Mesenteric fat pad (tissue), 1 donor: Measurements from ENCODE around the gene ADGRL2. TPM values are rescaled to one million over a fixed set of nuclear protein-coding genes. Genes with fewer than 3 reads are reported as not detected.

Experiments
- DNase-seq: peaks from one replicate; pipeline ENCODE4 v3.0.0-alpha.2; 2020; ENCODE audit warnings: low spot score
- total RNA-seq: library from RNA; stranded (reverse); fragmentation: NEBNext Ultra II Directional; extraction: Animal tissue kit (Norgen Biotek cat#: 25700); gene quantifications from one replicate; pipeline ENCODE4 v1.2.1, GENCODE V29; 2021
- donor health status: DM: yes; HTN: yes; CAD: no.

The ADGRL2 gene
- total RNA-seq, 1 donor from 2014 or later = 37.1 TPM

DNA sequence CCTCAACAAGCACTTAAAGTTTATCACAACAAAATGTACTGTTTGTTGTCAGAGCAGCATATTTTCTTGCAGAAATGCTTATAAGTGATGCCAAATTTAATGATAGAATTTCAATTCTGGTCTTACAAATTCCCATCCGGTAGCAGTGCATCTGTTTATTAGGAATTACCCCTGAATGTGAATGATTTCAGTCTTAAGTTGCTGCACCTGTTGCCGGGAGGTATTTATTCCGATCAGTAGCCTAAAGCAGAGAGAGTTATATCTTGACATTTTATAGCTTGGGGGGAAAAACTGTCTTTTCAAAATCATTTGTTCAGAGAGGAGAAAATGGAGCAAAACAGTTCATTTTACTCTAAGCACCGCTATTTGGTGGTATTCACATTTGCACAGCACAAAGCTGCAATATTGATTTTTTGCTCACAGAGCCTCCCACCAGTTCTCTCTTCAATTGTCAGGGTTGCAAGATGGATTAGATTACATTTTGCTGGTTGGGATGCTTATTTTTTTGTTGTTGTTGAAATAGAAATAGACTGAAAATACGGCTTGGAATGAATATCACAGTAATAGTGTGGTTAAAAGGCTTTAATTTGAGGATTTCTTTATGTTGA, 98.6 kb downstream of the ADGRL2 start:
- no peak for DNase-seq

DNA sequence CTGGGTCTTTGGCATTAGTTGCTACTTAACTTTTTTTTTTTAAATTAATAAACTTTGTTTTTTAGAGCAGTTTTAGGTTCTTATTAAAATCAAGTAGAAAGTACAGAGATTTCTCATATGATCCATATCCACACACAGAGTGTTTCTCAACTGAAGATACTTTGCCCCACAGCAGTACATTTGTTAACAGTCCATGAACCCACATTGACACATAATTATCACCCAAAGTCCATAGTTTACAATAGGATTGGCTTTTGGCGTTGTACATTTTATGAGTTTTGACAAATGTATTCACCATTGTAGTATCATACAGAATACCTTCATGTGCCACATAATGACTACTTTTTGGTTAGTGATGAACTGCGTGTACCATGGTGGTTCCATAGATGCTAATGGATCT, 106.8 kb downstream of the ADGRL2 start:
- no peak for DNase-seq

DNA sequence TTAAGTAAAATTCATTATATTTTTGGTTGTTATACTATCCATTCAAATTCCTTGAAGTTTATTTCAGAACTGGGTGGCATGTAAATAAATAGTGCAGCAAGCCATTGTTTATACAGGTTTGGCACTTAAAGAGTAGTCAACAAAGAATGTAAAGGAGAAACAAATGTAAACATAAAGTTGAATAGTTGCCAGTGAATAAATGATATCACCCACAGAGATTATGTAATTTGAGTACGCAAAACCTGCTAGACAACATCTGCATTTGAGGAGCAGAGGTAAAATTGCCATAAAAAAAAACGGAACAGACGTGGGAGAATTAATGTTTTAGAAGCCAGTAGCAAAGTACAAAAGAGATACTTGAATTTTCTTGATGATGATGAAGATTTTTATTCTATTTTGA, 111.6 kb downstream of the ADGRL2 start:
- DNase-seq = no peak

DNA sequence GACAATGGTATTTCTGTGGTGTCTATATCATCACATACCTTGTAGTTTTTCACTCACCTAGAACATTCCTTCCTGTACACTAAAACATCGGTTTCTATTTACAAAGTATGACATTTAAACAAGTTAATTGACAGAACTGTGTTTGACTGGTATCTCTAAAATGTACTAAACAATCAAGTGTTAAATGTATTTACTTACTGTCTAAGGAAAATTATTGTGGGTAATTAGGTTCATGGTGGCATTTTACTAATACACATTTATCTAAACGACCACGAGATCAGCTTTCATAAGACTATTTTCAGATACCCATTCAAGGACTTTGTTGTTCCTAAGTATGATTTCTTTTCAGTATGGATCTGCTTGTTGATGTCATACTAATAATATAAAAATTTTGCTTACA, 115.2 kb downstream of the ADGRL2 start:
- DNase-seq = no peak

DNA sequence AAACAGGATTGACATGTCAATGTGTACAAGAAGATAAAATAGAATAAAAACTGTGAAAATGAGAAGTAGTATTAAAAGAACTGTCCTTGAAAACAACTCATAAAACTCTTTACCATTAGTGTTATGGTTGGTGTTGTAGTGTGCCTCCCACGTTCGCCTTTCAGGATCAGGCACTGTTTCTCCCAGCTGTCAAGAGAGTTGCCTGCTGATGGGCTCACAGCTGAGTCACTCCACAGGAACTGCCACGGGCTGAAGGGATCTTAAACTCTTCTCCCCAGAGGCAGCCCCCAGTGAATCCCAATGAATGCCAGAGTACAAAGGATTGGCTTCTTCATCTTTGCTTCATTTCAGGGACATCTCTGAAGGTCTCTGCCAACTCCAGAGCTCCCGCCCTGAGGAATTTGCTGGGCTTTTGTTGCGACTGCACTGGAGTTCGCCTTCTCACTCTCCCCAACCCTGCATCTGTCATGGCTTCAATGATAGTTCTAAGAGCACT, 119.6 kb downstream of the ADGRL2 start:
- DNase-seq = no peak

GRCh38 chr1:81920886-81921285, 120.2 kb downstream of the ADGRL2 start:
- DNase-seq = no peak

DNA sequence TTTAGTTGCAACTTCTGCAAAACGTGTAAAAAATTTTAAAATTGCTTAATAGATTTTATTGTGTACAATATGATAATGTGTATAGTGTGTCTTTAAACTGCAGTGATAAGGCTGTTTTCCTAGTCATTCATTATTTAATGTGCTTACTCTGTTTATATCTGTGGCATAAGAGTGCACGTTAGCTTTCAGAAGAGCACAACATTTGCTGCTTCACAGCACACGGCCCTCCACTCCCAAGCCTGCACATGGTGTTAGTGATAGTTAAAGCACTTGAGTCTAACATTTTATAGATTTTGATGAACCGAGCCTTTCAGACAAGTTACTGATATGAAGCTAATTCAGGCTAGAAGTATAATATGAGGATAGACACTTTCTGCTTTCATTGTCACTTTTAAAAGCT, 120.6 kb downstream of the ADGRL2 start:
- no peak for DNase-seq

DNA sequence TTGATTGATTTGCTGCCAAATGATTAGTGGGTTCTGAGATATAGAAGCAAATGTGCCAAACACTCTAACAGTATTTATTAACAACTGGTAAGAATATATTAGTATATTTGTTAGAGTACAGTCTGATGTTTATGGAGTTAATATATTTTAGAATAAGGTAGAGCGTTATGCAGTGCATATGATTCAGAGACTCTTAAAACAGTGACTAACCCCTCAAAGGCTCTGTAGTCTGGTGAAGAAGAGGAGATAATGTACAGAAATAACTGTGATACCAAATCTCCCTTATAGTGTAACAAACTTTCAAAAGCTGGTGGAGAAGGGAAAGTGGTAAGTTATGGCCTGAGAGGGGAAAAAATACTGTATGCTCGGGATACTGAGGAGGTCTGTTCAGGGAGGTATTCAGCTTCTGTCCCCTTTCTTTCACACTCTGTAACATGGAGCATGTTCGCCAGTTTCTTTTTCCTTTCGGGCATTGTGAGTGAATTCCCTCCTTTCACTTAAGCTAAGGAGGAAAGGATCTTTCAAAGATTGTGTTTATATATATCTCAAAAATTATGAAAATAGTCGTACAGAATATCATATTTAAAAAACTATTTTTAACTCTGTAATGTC, 121.2 kb downstream of the ADGRL2 start:
- no peak for DNase-seq

DNA sequence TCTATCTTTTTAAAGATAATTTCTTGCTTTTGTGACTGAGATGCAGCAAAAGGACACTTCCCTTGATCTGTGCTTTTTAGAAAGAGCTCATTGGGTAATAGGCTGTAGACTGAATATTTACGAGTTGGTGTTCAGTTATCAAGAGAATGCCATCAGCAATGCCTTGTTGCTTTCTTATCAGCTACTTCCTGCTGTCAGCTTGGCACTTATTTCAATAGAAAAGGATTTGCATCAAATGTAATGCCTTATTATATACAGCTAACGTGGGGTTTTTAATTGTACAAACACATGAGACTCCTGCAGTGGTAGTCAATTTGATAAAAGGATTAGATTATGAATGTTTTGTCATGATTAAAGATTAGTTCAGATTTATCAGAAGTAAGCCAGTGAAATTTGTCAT, 122.2 kb downstream of the ADGRL2 start:
- DNase-seq = no peak

DNA sequence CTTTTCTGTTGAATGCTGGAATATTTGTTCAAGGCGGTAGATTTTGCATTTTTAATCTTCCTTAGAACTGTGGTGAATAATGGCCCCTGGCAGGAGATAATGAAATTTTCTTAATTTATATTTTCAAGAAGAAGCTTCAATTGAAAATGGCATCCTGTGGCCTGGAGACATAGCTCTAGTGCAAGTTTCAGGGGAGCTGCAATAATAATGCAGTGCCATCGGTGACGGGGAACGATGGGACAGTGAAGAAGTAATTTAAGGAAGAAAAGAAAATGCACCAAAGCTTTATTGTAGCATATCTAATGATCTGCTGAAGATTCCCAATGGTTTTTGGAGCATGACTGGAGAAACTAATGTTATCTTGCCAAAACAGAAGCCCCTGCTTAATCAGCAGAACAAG, 128.4 kb downstream of the ADGRL2 start:
- no peak for DNase-seq

DNA sequence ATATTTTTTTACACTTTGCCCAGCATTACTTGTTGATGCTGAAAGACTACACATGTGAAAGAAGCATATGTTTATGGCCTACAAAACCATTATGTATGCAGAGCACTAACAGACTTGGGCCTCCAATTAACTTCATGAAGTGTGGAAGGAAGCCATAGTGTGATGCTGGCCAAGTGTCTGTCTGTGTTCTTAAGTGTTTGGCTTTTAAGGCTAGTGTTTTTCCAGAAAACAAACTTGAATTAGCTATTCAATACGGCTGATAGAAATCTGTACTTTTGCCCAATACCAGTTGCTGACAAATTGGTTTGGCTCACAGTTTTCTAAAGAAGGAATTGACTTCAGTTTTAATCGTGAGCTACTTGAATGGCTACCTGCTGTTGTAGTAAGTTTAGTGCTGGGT, 136.1 kb downstream of the ADGRL2 start:
- no peak for DNase-seq

GRCh38 chr1:81937791-81938450, 137.2 kb downstream of the ADGRL2 start:
- DNase-seq = no peak

DNA sequence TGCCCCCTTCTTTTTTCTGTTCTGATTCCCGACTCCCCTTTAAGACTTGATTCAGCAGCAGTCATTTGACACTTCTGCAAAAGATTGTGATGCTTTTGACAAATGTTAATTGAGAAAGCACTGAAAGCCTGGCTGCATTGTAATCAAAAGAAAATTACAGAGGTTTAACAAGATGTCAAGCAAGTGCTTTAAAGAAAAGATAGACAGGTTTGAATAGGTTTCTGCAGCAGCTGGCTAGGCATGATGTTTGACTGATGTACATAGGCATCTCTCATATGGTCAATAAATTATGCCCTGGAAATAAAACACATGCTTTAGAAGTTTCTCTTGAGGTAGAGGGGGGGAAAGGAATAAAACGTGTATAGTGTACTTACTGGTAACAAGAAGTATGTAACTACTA, 147.8 kb downstream of the ADGRL2 start:
- no peak for DNase-seq

- no peak for DNase-seq
Measured at GRCh38 chr1:81949421-81949820, 148.7 kb downstream of the ADGRL2 start.

DNA sequence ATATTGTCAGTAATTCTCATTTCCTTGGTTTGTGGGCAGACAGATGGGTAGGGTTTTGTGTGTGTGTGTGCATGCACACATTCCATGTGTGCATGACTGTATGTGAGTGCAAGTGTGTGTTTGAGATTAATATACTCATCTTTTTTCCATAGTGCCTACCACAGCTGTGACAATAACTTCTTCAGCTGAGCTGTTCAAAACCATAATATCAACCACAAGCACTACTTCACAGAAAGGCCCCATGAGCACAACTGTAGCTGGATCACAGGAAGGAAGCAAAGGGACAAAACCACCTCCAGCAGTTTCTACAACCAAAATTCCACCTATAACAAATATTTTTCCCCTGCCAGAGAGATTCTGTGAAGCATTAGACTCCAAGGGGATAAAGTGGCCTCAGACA, 149.3 kb downstream of the ADGRL2 start:
- no peak for DNase-seq

GRCh38 chr1:81950591-81951244, 150.0 kb downstream of the ADGRL2 start:
- DNase-seq = no peak

GRCh38 chr1:81954534-81955020, 153.8 kb downstream of the ADGRL2 start:
- no peak for DNase-seq

DNA sequence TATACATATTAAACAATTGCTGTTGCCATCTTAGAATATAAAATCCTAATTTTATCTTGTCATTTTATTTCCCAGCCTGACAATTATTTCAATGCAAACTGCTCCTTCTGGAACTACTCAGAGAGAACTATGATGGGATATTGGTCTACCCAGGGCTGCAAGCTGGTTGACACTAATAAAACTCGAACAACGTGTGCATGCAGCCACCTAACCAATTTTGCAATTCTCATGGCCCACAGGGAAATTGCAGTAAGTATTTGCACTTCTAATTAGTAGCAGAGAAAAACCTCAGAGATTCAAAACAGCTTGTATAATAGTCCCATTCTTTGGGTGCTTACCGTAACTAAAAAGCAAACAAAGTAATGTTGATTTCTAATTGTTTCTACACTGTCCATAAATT, 167.2 kb downstream of the ADGRL2 start:
- no peak for DNase-seq

DNA sequence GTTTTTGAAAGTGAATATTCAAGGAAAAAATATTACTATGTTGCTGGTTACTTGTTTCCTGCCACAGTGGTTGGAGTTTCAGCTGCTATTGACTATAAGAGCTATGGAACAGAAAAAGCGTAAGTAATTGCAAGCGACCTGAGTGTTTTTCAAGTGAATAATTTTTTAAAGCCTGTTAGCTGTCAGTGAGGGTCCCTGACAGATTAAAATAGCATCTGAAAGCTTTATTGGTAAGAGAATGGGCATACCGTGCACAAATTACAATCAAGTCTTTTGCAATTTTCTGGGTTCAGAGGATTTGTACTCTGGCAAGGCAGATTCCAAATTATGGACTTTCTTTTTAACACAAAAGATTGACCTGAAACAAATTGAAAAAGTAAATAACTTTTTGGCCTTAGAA, 169.7 kb downstream of the ADGRL2 start:
- no peak for DNase-seq

GRCh38 chr1:81974222-81974841, 173.6 kb downstream of the ADGRL2 start:
- no peak for DNase-seq

GRCh38 chr1:81974883-81975555, 174.3 kb downstream of the ADGRL2 start:
- DNase-seq = no peak
